Liver (tissue), 3 donors: Measurements from ENCODE around the gene C2orf92.

Experiments used
- ATF3 ChIP-seq: IDR thresholded peaks from 2 replicates; pipeline ENCODE4 v1.6.1; 2016; ENCODE audit warnings: antibody characterized with exemption
- CTCF ChIP-seq: fragments of 150-350 bp; IDR thresholded peaks from 2 replicates; pipeline ENCODE4 v1.5.1; 2017; ENCODE audit warnings: improper control_type of control experiment, low read depth, low read length; ENCODE audit not compliant: missing input control
- EGR1 ChIP-seq, 2 donors: IDR thresholded peaks; 2 replicates each; pipeline ENCODE4 v1.6.1; 2016 to 2018; ENCODE audit warnings: antibody characterized with exemption in 2 of 2, low read depth in 2 of 2
- FOXA2 ChIP-seq: IDR thresholded peaks from 2 replicates; pipeline ENCODE4 v1.6.1; 2016; ENCODE audit warnings: antibody characterized with exemption
- HNF4A ChIP-seq, 2 donors: conservative IDR thresholded peaks; 2 replicates each; pipeline ENCODE4 v1.6.1; 2016; ENCODE audit warnings: antibody characterized with exemption in 2 of 2, mild to moderate bottlenecking in 2 of 2
- HNF4G ChIP-seq: IDR thresholded peaks from 2 replicates; pipeline ENCODE4 v1.6.1; 2016; ENCODE audit warnings: antibody characterized with exemption
- MAX ChIP-seq: IDR thresholded peaks from 2 replicates; pipeline ENCODE4 v1.6.1; 2016; ENCODE audit warnings: antibody characterized with exemption
- RAD21 ChIP-seq, 2 donors: IDR thresholded peaks; 2 replicates each; pipeline ENCODE4 v1.6.1; 2016; ENCODE audit warnings: antibody characterized with exemption in 2 of 2, mild to moderate bottlenecking in 2 of 2
- RXRA ChIP-seq, 2 donors: IDR thresholded peaks; 2 replicates each; pipeline ENCODE4 v1.6.1; 2017 to 2018; ENCODE audit warnings: antibody characterized with exemption in 2 of 2, mild to moderate bottlenecking in 1 of 2
- SP1 ChIP-seq: IDR thresholded peaks from 2 replicates; pipeline ENCODE4 v1.6.1; 2018; ENCODE audit warnings: antibody characterized with exemption, mild to moderate bottlenecking
- TAF1 ChIP-seq: conservative IDR thresholded peaks from 2 replicates; pipeline ENCODE4 v1.6.1; 2016; ENCODE audit warnings: antibody characterized with exemption, mild to moderate bottlenecking
- YY1 ChIP-seq: IDR thresholded peaks from 2 replicates; pipeline ENCODE4 v1.6.1; 2016; ENCODE audit warnings: antibody characterized with exemption, mild to moderate bottlenecking
- ZBTB33 ChIP-seq: IDR thresholded peaks from 2 replicates; pipeline ENCODE4 v1.6.1; 2016; ENCODE audit warnings: antibody characterized with exemption
- donor health status: healthy.
- donor health status: healthy.

- TF ChIP-seq CTCF = no peak
- TF ChIP-seq ZBTB33 = no peak
- no peak for TF ChIP-seq HNF4A (conservative IDR thresholded peaks at IDR 0.05)
- TF ChIP-seq TAF1 = no peak
- TF ChIP-seq MAX = no peak
- TF ChIP-seq YY1 = no peak
- TF ChIP-seq HNF4G = no peak
- no peak for TF ChIP-seq EGR1 (IDR thresholded peaks at IDR 0.05; ENCODE audit: low read depth in 2 of 2)
- TF ChIP-seq FOXA2 = no peak
- TF ChIP-seq RAD21 (IDR thresholded peaks at IDR 0.05) = no peak
- TF ChIP-seq ATF3 = no peak
- TF ChIP-seq SP1 = no peak
- TF ChIP-seq RXRA (IDR thresholded peaks at IDR 0.05) = no peak
These were observed 57.8 kb downstream of the C2orf92 start for GRCh38 chr2:97727296-97727695.
